GM08714 (cell line): ENCODE results near the gene HES4.

ENCODE experiments used
- H3K4me3 ChIP-seq: fragments of 200-500 bp; sonication (Bioruptor generic); 2 replicates; pipeline ENCODE4 v1.5.1; 2014; ENCODE audit warnings: mild to moderate bottlenecking, low read length, inconsistent platforms
- ZNF274 ChIP-seq: IDR thresholded peaks from 2 replicates; pipeline ENCODE4 v1.6.1; 2012; ENCODE audit warnings: mild to moderate bottlenecking, low read depth, low read length

The HES4 gene

GRCh38 chr1:955474-955873 lies 44.4 kb downstream of the HES4 start:
- no peak overlapping the region for H3K4me3 ChIP-seq
- TF ChIP-seq ZNF274 = no peak

- TF ChIP-seq ZNF274 = no peak
- no peak overlapping the region for H3K4me3 ChIP-seq
Observed at GRCh38 chr1:954927-955326, 45.0 kb downstream of the HES4 start.

DNA sequence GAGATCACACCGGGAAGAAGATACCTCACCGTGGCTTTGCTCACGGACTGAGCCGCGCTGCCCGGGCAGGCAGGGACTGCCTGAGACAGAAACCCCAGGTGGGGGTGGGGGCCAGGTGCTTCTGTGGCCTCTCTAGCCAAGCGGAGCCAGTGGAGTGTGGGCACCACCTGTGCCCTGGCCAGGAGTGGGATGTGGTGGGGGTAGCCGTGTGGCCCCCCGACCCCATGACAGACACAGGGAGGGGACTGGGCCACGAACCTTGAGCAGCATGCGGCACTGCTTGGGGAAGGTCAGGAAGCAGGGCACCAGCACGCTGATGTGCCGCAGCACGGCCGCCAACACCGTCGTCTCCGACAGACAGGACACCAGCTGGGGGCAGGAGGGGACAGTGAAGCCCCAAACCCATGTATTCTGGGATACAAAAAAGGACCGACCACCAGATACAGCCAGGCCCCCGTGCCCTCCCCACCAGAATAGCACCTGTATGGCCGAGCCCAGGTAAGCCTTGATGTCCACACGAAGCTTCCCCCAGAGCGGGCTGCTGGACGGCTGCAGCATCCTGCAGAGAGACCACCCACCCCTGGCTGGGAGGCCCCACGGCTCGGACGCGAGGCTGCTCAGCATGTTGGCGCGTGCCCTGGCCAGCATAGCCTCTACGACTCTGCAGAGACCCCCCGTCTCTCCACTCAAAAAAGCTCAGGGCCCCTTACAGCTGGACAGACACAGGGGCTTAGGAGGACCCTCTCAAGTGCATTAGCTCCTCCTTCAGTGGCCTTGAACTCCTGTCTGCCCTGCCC lies 46.2 kb downstream of the HES4 start:
- no peak overlapping the region for H3K4me3 ChIP-seq
- TF ChIP-seq ZNF274 = no peak

- no peak for TF ChIP-seq ZNF274
- no peak overlapping the region for H3K4me3 ChIP-seq
Observed at GRCh38 chr1:952603-953002, 47.3 kb downstream of the HES4 start.

DNA sequence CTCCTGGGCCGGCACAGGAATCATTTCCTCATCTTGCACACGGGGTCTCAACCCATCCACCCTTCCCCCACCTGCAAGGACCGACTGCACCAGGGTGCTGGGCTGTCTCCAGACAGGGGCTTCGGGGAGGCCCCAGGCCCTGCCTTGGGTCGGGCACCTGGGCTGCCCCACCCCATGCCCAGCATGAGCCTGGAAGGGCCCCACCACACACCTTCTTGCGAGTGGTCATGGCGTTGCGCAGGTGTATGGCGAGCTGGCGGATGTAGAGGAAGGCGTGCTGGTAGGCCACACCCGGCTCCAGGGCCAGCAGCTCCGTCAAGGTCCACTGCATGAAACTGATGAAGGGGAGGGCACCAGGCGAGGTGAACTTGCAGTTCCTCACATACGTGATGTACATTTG lies 47.7 kb downstream of the HES4 start:
- TF ChIP-seq ZNF274 = no peak
- H3K4me3 ChIP-seq = no peak overlapping the region

GRCh38 chr1:951364-951763 lies 48.5 kb downstream of the HES4 start:
- TF ChIP-seq ZNF274 = no peak
- no peak overlapping the region for H3K4me3 ChIP-seq

- TF ChIP-seq ZNF274 = no peak
- H3K4me3 ChIP-seq = no peak overlapping the region
Observed at GRCh38 chr1:950881-951280, 49.0 kb downstream of the HES4 start.

- TF ChIP-seq ZNF274 = no peak
Observed at GRCh38 chr1:950268-950667, 49.6 kb downstream of the HES4 start.

More at GRCh38 chr1:950268-950667, 49.6 kb downstream of the HES4 start:
- H3K4me3 ChIP-seq = no peak overlapping the region
